Stimulated activated CD8-positive, alpha-beta memory T cell treated with anti-CD3 and anti-CD28 coated beads, Interleukin-15, amount 100 ng/mL, for 4 hours (primary cell): ENCODE data around the gene KSR1.

ENCODE experiments used
- DNase-seq, 2 donors: peaks; one replicate each; pipeline ENCODE4 v3.0.0-alpha.2; 2020; ENCODE audit warnings: low read depth in 2 of 2

The KSR1 gene

GRCh38 chr17:27550974-27551505 is 94.8 kb downstream of the KSR1 start:
- no peak for DNase-seq

- no peak for DNase-seq
Observed at GRCh38 chr17:27551701-27552248, 95.5 kb downstream of the KSR1 start.

- no peak for DNase-seq
Observed at GRCh38 chr17:27552276-27552732, 96.1 kb downstream of the KSR1 start.

- no peak for DNase-seq
Observed at GRCh38 chr17:27553019-27553511, 96.8 kb downstream of the KSR1 start.

GRCh38 chr17:27554152-27554551 is 97.9 kb downstream of the KSR1 start:
- DNase-seq: no peak

GRCh38 chr17:27554911-27555310 is 98.7 kb downstream of the KSR1 start:
- no peak for DNase-seq

GRCh38 chr17:27555339-27555738 is 99.1 kb downstream of the KSR1 start:
- no peak for DNase-seq

- DNase-seq: no peak
Observed at GRCh38 chr17:27558341-27558740, 102.1 kb downstream of the KSR1 start.

GRCh38 chr17:27558842-27559505 is 102.7 kb downstream of the KSR1 start:
- no peak for DNase-seq

GRCh38 chr17:27559506-27560481 is 103.5 kb downstream of the KSR1 start:
- DNase-seq: no peak

GRCh38 chr17:27560668-27561067 is 104.4 kb downstream of the KSR1 start:
- DNase-seq: no peak

- DNase-seq: no peak
Observed at GRCh38 chr17:27562777-27563455, 106.7 kb downstream of the KSR1 start.

- no peak for DNase-seq
Observed at GRCh38 chr17:27563532-27563931, 107.3 kb downstream of the KSR1 start.

- DNase-seq: no peak
Observed at GRCh38 chr17:27564463-27564862, 108.2 kb downstream of the KSR1 start.

GRCh38 chr17:27565874-27566670 is 109.8 kb downstream of the KSR1 start:
- no peak for DNase-seq

GRCh38 chr17:27566671-27567562 is 110.7 kb downstream of the KSR1 start:
- no peak for DNase-seq

- DNase-seq: no peak
Observed at GRCh38 chr17:27567563-27567859, 111.3 kb downstream of the KSR1 start.

GRCh38 chr17:27568216-27568615 is 112.0 kb downstream of the KSR1 start:
- no peak for DNase-seq

GRCh38 chr17:27568811-27569210 is 112.6 kb downstream of the KSR1 start:
- no peak for DNase-seq

GRCh38 chr17:27569257-27569722 is 113.0 kb downstream of the KSR1 start:
- peak; percentile 43 to 45 for DNase-seq
